Stimulated activated CD4-positive, alpha-beta T cell treated with anti-CD3 and anti-CD28 coated beads, Interleukin-15, amount 100 ng/mL, for 48 hours (primary cell): ENCODE measurements around the gene INTS11.

Experiments
- DNase-seq, 2 donors: peaks; one replicate each; pipeline ENCODE4 v3.0.0-alpha.2; 2020; ENCODE audit warnings: low read depth in 2 of 2

The INTS11 gene

GRCh38 chr1:1285102-1285571 is 39.3 kb downstream of the INTS11 start:
- DNase-seq: no peak

- no peak for DNase-seq
Measured at GRCh38 chr1:1284221-1285101, 40.0 kb downstream of the INTS11 start.

DNA sequence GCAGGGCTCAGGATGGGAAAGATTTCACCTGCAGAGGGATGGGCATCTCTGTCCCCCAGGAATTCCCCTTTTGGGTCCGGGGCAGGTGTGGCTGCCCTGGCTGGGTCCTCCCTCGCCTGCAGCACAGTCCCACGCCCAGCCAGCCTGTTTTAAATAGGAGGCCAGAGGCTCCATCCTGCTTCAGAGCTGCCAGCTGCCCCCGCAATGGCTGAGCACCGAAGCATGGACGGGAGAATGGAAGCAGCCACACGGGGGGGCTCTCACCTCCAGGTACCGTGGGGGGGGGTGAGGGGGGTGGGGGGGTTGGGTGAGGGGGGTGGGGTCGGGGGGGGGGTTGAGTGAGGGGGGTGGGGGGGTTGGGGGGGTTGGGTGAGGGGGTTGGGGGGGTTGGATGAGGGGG is 40.6 kb downstream of the INTS11 start:
- DNase-seq: no peak

DNA sequence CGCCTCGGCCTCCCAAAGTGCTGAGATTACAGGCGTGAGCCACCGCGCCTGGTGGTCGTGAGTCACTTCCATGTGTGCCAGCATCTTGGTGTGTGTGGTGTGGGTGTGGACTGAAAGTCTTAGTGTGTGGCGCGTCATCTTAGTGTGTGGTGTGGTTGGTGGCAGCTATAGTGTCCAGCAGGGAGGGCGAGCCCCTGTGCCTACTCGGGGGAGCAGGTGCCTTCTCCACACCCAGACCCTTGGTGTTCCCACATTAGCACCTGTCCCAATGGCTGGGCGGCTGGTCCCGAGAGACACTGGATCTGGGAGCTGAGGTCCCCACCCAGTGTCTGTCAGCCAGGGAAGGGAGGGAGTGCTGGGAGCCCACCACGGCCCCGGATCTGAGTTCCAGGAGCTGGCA is 41.5 kb downstream of the INTS11 start:
- peak in 1 of 2 donors; percentile 44 for DNase-seq

- peak; percentile 27 to 39 for DNase-seq
Measured at GRCh38 chr1:1281533-1282321, 42.7 kb downstream of the INTS11 start.

DNA sequence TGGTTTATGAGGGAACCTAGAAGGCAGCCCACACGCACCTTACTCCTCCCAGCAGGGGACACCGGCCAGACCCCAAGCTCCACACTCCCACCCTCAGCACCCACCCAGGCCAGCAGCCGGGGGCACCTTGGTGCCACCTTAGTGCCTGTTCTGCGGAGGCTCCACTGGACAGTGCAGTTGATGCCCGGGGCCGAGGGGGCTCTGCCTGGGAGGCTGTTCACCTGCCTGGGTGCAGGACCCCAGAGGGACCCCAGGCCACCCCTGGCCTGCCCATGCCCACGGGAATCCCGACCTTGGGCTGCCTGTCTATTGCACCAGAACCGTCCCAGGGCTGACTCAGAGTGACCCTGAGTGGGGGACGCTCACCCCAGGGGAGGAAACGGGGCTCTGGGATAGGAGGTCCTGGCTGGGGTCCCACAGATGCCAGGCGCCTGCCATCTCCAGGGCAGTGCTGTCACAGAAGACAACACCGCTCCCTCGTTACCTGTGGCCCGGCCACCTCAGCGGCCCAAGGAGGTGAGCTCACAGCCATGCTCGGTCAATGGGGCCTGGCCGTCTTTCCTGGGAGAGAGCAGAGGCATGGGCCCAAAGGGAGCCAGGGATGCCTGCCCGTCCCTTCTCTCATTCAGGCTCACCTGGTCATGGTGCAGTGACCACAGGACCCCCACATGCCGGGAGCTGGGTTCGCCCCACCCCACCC is 43.5 kb downstream of the INTS11 start:
- DNase-seq: no peak

DNA sequence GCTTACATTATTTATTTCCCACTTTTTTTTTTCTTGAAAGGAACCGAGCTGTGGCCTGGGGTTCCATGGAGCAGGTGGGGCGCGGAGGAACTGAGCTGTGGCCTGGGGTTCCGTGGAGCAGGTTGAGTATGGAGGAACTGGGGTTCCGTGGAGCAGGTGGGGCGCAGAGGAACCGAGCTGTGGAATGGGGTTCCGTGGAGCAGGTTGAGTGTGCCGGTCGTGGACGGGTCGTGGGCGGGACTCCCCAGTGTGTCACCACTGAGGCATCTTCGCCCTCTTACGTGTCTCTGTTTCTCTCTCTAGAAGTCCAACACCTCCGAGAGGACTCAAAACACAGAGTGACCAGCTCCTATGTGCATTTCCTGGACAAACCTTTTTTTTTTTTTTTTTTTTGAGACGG is 45.4 kb downstream of the INTS11 start:
- DNase-seq: no peak

- DNase-seq: no peak
Measured at GRCh38 chr1:1278620-1279019, 45.8 kb downstream of the INTS11 start.

- DNase-seq: no peak
Measured at GRCh38 chr1:1275836-1276235, 48.6 kb downstream of the INTS11 start.

GRCh38 chr1:1274931-1275431 is 49.5 kb downstream of the INTS11 start:
- DNase-seq: no peak

GRCh38 chr1:1274299-1274930 is 50.0 kb downstream of the INTS11 start:
- no peak for DNase-seq

- DNase-seq: peak; percentile 90 to 91
Measured at GRCh38 chr1:1273512-1274298, 50.8 kb downstream of the INTS11 start, which contains the start of gene UBE2J2. Gene UBE2J2, minus strand, starts transcription at chr1:1273854. Its CDS starts 5,862 bp downstream, at chr1:1267992.

DNA sequence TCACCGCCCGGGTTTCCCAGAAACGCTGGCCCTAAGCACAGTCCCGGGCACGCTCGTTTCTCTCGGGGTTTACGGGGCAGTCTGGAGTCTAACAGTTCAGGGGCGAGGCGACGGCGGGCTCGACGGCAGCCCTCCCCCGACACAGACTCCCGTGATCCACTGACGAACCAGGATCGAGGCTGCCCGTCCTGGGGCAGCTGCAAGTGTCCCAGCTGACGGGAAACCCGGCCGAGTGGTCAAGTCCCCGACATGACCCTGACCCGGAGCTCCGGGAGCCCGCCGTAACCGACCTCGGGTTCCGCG is 51.3 kb downstream of the INTS11 start:
- no peak for DNase-seq

- DNase-seq: no peak
Measured at GRCh38 chr1:1272341-1273208, 51.9 kb downstream of the INTS11 start.

- no peak for DNase-seq
Measured at GRCh38 chr1:1270813-1271212, 53.6 kb downstream of the INTS11 start.

DNA sequence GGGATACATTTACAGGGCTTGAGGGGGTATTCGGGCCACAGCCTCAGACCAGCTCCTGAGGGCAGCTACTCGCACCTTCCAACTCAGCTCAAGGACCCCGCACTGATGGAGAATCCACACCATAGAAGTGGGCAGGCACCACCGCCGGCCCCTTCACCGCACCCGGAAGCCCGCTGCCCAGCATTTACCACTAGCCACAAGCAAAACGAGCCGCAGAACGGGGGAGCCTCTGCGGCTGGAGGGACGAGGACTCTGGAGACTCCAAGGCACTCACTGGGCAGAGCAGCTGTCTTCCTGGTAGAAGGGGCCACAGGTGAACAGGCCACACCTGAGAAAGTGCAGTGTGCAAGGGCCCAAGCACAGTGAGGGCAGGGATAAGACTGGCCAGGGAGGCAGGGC is 56.2 kb downstream of the INTS11 start:
- no peak for DNase-seq

DNA sequence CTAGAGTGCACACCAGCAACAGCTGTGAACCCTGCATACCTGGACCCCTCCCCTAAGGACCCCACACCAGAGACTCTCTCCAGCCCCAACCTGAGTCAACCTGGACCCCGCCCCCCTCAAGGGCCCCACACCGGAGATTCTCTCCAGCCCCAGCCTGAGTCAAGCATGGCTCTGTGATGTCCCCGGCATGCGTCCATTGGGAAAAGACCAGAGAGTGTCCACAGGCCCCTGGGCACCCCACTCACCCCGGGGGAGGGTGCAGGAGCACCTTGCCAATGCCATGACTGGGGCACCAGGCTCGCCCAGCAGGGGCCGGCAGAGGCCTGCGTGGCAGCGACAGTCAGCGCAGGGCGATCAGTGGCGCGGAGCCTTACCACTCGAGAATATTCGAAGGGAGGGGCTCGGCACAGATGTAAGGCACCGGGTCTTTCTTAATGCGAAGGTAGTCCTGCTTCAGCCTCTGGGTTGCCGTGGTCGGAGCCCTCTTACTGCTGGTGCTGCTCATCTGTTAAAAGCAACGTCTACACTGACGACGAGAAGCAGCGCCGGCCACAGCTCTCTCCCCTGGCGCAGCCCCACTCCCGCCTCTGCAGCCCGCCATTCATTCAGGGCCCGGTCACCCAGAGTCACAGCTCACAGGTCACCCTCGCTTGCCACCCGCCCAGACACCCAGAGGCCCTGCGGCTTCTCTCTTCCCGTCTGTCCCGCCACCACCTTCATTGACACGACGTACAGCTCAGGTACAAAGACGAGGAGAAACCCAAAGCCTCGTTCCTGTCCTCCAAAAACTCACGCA is 56.8 kb downstream of the INTS11 start:
- DNase-seq: no peak

DNA sequence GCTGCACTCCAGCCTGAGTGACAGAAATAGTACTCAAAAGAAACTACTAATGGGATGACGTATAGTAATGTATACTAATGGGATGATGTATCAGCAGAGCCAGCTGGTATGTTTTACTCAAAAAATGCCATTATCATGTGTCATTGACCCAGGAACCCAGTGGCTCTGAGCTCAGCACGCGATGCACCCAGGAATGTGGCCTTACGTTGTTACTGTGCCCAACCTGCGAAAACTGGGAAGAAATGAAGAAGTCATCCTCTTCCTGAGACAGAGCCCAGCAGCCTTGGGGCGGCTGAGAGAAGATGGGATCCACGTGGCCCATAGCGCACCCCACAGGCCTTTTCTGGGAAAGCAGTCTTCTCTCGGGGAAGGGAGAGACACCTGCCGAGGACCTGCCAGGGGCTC is 59.6 kb downstream of the INTS11 start:
- DNase-seq: no peak

DNA sequence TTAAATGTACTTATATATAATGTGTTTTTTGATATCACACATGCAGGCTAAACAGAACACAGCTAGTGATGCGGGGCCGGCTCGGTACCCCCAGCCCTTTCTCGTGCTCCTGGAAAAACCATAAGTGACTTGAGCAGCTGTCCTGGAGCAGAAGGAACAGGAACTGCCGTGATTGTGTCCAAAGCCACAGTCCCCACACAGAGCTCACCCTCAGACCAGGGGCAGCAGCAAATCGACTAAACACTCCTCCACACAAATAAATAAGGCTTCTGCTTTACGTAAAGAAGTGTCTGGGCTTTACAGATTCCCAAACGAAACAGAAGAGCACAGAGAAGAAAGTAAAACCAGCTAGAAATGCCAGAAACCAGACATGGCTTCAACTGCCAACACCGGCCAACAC is 60.4 kb downstream of the INTS11 start:
- DNase-seq: no peak
